A549 (cell line): ENCODE measurements around the gene FREM1.

Source experiments
- CEBPB ChIP-seq, 2 experiments: fragments of >200 bp in 1 of 2; sonication (Bioruptor Twin) in 1 of 2; formaldehyde crosslinking in 1 of 2; IDR thresholded peaks; 2 replicates each; pipeline ENCODE4 v1.6.1; 2012 to 2016
- CHD2 ChIP-seq: fragments of 150-350 bp; IDR thresholded peaks from 2 replicates; pipeline ENCODE4 v1.6.1; 2014; ENCODE audit warnings: low read length; ENCODE audit not compliant: partially characterized antibody
- CTCF ChIP-seq: fragments of >200 bp; sonication (Bioruptor Twin); formaldehyde crosslinking; IDR thresholded peaks from 3 replicates; pipeline ENCODE4 v1.5.1; 2016
- ELK1 ChIP-seq: fragments of 150-350 bp; IDR thresholded peaks from 2 replicates; pipeline ENCODE4 v1.6.1; 2014; ENCODE audit warnings: low read depth, mild to moderate bottlenecking, low read length
- REST ChIP-seq: fragments of 200-600 bp; sonication (generic); IDR thresholded peaks from 2 replicates; pipeline ENCODE4 v1.6.1; 2016; ENCODE audit warnings: antibody characterized with exemption, mild to moderate bottlenecking, moderate library complexity
- RFX5 ChIP-seq: fragments of 450-650 bp; IDR thresholded peaks from 2 replicates; pipeline ENCODE4 v1.7.1; 2014; ENCODE audit warnings: antibody characterized with exemption, mild to moderate bottlenecking, moderate library complexity

GRCh38 chr9:14899815-14900193 lies 10.4 kb downstream of the FREM1 start:
- no peak for TF ChIP-seq CTCF
- TF ChIP-seq CHD2, result no peak
- TF ChIP-seq CEBPB (IDR thresholded peaks at IDR 0.05), result no peak
- no peak for TF ChIP-seq RFX5
- no peak for TF ChIP-seq REST
- TF ChIP-seq ELK1, result no peak
